ENCODE measurements around the gene CHST11. TPM values are rescaled to one million over a fixed set of nuclear protein-coding genes. Genes with fewer than 3 reads are reported as not detected.

CHST11 gene
- total and polyA plus RNA-seq, 4 donors: 0.57 to 11.1 (median 3.7) TPM

GRCh38 chr12:104477510-104478390 lies 21.0 kb downstream of the CHST11 start (continued):
- TF ChIP-seq CTCF (IDR thresholded peaks at IDR 0.05; ENCODE audit: low read depth, low read length, missing input control) (no peak), SP1 (IDR thresholded peaks at IDR 0.05) (no peak), GABPA (IDR thresholded peaks at IDR 0.05 in 1 of 2, conservative IDR thresholded peaks at IDR 0.05 in 1 of 2) (no peak), FOXA1 (IDR thresholded peaks at IDR 0.05) (no peak), HNF4G (IDR thresholded peaks at IDR 0.05) (no peak), TAF1 (conservative IDR thresholded peaks at IDR 0.05) (no peak), FOXA2 (IDR thresholded peaks at IDR 0.05) (no peak), MAX (IDR thresholded peaks at IDR 0.05) (no peak)

GRCh38 chr12:104478396-104479122 lies 21.8 kb downstream of the CHST11 start:
- Histone ChIP-seq H3K36me3 (ENCODE audit: control insufficient read depth in 4 of 4, insufficient read depth in 3 of 4, low read depth in 1 of 4, low read length in 3 of 4) (no peaks in the 10 kb centered on the region), H3K4me1 (ENCODE audit: control insufficient read depth in 4 of 4, insufficient read depth in 4 of 4, low read length in 3 of 4) (peaks cover 0 to under 1% (median 0%) of the 10 kb centered on the region in 4 donors), H3K27me3 (ENCODE audit: control insufficient read depth in 4 of 4, insufficient read depth in 4 of 4, low read length in 3 of 4) (no peaks in the 10 kb centered on the region), H3K27ac (ENCODE audit: low read depth in 1 of 2, low read length in 2 of 2) (peak overlapping the region in 1 of 2 donors; percentile 1), H3K9me3 (ENCODE audit: control insufficient read depth in 4 of 4, low read length in 3 of 4) (no peaks in the 10 kb centered on the region), H3K4me3 (ENCODE audit: low read depth in 1 of 3, low read length in 3 of 3) (no peak overlapping the region), H3K9ac (ENCODE audit: low read depth in 1 of 2, low read length in 2 of 2) (no peak overlapping the region)
- WGBS: 60% methylated on average over 8 of the region's 8 CpGs
- DNase-seq (ENCODE audit: low spot score): no peak
- TF ChIP-seq RXRA (IDR thresholded peaks at IDR 0.05): no peak
- no peak for TF ChIP-seq FOXA2 (IDR thresholded peaks at IDR 0.05)
- no peak for TF ChIP-seq JUND (IDR thresholded peaks at IDR 0.05)
- no peak for TF ChIP-seq SP1 (IDR thresholded peaks at IDR 0.05)
- TF ChIP-seq YY1 (IDR thresholded peaks at IDR 0.05): no peak
- no peak for TF ChIP-seq FOXA1 (IDR thresholded peaks at IDR 0.05)
- no peak for TF ChIP-seq TAF1 (conservative IDR thresholded peaks at IDR 0.05)
- TF ChIP-seq ZBTB33 (IDR thresholded peaks at IDR 0.05): no peak
- no peak for TF ChIP-seq MAX (IDR thresholded peaks at IDR 0.05)
- no peak for TF ChIP-seq ATF3 (IDR thresholded peaks at IDR 0.05)
- TF ChIP-seq RAD21 (IDR thresholded peaks at IDR 0.05): no peak
- TF ChIP-seq EGR1 (IDR thresholded peaks at IDR 0.05; ENCODE audit: low read depth in 2 of 2): no peak

All from liver (tissue), 9 donors.